Glutamatergic neuron (in vitro differentiated cells): ENCODE measurements around the gene COL2A1. TPM values are rescaled to one million over a fixed set of nuclear protein-coding genes. Genes with fewer than 3 reads are reported as not detected.

Experiments
- DNase-seq: peaks from one replicate; pipeline ENCODE4 v3.0.0; 2022
- H3K27ac Mint-ChIP-seq: one replicate; pipeline ENCODE4 v1.8.0; 2020; ENCODE audit warnings: mild to moderate bottlenecking, mixed read lengths, inconsistent platforms; ENCODE audit not compliant: unreplicated experiment
- H3K27me3 Mint-ChIP-seq: one replicate; pipeline ENCODE4 v1.8.0; 2020; ENCODE audit warnings: mild to moderate bottlenecking, moderate library complexity, mixed read lengths, inconsistent platforms; ENCODE audit not compliant: unreplicated experiment
- H3K36me3 Mint-ChIP-seq: one replicate; pipeline ENCODE4 v1.8.0; 2020; ENCODE audit warnings: mild to moderate bottlenecking, mixed read lengths, inconsistent platforms; ENCODE audit not compliant: unreplicated experiment
- H3K4me1 Mint-ChIP-seq: one replicate; pipeline ENCODE4 v1.8.0; 2020; ENCODE audit warnings: mild to moderate bottlenecking, low read depth, mixed read lengths, inconsistent platforms; ENCODE audit not compliant: unreplicated experiment
- H3K4me3 Mint-ChIP-seq: one replicate; pipeline ENCODE4 v1.8.0; 2020; ENCODE audit warnings: mild to moderate bottlenecking, mixed read lengths, inconsistent platforms; ENCODE audit not compliant: unreplicated experiment
- H3K9me3 Mint-ChIP-seq: one replicate; pipeline ENCODE4 v1.8.0; 2020; ENCODE audit warnings: mild to moderate bottlenecking, moderate library complexity, mixed read lengths, inconsistent platforms; ENCODE audit not compliant: unreplicated experiment
- total RNA-seq: library from RNA; stranded (reverse); fragmentation: NEBNext Ultra II Directional; extraction: Animal tissue kit (Norgen Biotek cat#: 25700); gene quantifications from one replicate; pipeline ENCODE4 v1.2.1, GENCODE V29; 2021; ENCODE audit not compliant: unreplicated experiment
- TF ChIP-seq, protein P1 (sequence below): fragments of 200-600 bp; sonication (generic); IDR thresholded peaks from one replicate; pipeline ENCODE4 v1.5.0; 2021; ENCODE audit not compliant: partially characterized antibody, unreplicated experiment

Gene COL2A1
- total RNA-seq, 1 donor from 2014 or later: 0.34 TPM

DNA sequence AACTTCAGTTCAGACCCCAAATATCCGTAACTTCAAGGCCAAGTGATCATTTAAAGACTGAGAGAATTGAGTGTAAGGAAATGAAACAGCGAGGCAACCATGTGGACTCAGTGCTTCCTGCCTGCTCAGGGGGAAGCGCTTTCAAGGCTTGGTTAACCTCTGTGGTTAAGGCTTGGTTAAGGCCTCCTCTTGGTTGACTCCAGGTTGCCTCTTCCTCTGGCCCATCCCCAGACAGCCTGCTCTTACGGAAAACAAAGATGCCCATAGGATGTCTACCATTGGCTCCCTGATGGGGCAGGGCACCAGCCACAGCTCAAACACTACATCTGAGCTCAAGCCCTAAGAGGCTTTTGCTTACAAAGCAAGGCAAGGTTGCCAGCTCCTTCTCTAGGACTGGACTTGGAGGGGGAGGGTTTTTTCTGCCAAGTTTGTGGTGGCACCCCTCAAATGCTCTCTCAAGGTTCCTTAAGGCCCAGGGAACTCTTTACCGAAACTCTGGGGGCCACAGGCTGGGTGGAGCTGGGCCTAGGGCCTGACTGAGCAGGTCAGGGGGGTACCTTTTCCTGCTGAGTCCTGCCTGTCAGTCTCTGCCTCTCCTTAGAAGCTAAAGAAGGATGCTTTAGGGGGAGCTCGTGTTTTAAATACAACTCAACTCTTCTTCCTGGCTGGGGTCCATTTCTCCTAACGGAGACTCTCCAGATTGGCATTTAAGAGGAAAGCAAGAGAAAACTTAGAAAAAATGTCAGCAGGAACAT lies 13.7 kb downstream of the COL2A1 start:
- Mint-ChIP-seq H3K9me3 (peaks cover 5% of the 10 kb centered on the region), H3K4me1 (peaks cover 27% of the 10 kb centered on the region), H3K4me3 (peak overlapping the region; percentile 55), H3K36me3 (no peaks in the 10 kb centered on the region), H3K27ac (peak overlapping the region; percentile 62), H3K27me3 (peaks cover 12% of the 10 kb centered on the region)
- no peak for DNase-seq
- TF ChIP-seq, protein P1, sequence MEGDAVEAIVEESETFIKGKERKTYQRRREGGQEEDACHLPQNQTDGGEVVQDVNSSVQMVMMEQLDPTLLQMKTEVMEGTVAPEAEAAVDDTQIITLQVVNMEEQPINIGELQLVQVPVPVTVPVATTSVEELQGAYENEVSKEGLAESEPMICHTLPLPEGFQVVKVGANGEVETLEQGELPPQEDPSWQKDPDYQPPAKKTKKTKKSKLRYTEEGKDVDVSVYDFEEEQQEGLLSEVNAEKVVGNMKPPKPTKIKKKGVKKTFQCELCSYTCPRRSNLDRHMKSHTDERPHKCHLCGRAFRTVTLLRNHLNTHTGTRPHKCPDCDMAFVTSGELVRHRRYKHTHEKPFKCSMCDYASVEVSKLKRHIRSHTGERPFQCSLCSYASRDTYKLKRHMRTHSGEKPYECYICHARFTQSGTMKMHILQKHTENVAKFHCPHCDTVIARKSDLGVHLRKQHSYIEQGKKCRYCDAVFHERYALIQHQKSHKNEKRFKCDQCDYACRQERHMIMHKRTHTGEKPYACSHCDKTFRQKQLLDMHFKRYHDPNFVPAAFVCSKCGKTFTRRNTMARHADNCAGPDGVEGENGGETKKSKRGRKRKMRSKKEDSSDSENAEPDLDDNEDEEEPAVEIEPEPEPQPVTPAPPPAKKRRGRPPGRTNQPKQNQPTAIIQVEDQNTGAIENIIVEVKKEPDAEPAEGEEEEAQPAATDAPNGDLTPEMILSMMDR: no peak

DNA sequence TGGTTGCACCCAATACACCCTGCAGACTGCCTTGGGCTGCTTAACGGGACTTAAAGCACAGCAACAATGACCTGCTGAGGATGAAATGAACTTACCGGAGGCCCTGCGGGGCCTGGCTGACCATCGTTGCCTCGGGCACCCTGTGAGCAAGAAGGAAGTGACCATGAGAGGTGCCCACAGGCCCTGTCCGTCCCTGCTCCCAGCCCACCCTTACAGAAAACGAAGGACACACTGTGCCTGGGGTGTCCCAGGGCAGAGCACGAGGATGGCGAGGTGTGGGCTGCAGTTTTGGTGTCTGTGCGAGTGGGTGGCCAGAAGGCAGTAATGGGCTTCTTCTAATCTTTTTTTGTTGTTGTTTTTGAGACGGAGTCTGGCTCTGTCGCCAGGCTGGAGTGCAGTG lies 14.6 kb downstream of the COL2A1 start:
- DNase-seq: no peak
- Mint-ChIP-seq H3K4me1 (peaks cover 27% of the 10 kb centered on the region), H3K9me3 (peaks cover 6% of the 10 kb centered on the region), H3K27ac (no peak overlapping the region), H3K27me3 (peaks cover 12% of the 10 kb centered on the region), H3K36me3 (no peaks in the 10 kb centered on the region), H3K4me3 (no peak overlapping the region)
- TF ChIP-seq, protein P1: no peak

DNA sequence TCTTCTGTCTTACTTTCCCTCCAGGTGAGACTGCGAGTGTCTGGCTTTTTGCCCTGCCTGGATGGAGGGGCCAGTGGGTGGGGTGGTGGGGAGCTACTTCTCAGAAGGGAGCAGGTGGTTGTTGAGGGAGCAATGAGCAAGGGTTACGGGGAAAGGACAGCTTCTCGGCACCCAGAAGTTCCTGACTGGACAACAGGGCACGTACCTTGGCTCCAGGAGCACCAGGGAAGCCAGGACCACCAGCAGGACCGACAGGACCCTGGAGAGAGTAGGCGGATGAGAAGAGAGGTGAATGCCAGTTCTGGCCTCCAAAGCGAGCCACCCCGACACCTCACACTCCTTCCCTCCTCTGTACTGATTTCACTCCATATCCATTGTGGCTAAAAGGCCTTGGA lies 15.3 kb downstream of the COL2A1 start:
- Mint-ChIP-seq H3K4me1 (peaks cover 27% of the 10 kb centered on the region), H3K27me3 (peaks cover 14% of the 10 kb centered on the region), H3K9me3 (peaks cover 7% of the 10 kb centered on the region), H3K27ac (peak overlapping the region; percentile 29), H3K36me3 (no peaks in the 10 kb centered on the region), H3K4me3 (peak overlapping the region; percentile 69)
- TF ChIP-seq, protein P1: no peak
- DNase-seq: no peak

DNA sequence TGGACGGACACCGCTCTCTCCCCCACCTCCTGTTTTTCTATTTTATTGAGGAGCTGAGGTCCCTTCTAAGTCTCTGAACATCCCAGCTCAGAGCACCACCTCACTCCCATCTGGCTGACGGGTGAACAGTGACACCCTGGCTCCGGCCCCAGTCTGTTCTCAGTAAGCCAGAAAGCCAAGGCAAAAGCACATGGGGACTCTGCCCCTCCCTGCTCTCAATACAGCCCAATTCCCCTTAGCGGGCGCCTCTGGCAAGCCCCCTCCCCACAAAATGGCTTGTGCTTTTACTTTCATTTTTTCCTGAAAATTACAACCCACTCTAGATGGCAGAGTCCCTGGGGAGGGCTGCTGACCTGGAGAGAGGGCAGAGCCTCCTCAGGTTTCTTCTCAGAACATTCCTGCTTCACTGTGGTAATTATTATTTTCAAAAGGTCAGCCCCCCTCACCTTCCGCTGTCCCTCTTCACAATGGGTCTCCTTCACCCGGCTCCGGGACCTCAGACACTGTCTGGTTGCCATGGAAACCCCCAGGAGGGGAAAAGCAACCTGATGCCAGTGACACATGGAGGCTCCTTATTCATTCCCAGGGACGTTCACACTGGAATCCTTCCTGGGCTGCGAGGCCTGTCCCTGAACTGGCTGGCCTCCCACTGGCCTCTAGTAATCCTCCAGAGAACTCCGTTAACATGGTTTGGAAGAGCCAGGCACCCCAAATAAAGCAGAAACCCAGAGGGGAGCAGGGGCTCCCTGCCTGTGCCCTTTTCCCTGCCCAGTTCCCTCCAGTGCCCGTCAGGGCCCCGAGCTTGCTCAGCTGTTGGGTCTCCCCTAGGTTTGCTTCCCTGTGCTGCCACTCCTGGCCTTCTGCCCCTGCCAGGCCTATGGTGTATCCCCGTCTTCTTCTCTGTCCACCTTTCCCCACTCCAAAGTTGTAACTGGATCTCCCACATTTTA lies 15.9 kb downstream of the COL2A1 start:
- peaks cover 7% of the 10 kb centered on the region for H3K9me3 Mint-ChIP-seq
- peak overlapping the region; percentile 69 for H3K4me3 Mint-ChIP-seq
- H3K36me3 Mint-ChIP-seq: no peaks in the 10 kb centered on the region
- peaks cover 27% of the 10 kb centered on the region for H3K4me1 Mint-ChIP-seq
- peak; percentile 44 for DNase-seq
- TF ChIP-seq, protein P1: no peak
- peaks cover 14% of the 10 kb centered on the region for H3K27me3 Mint-ChIP-seq
- peak overlapping the region; percentile 29 for H3K27ac Mint-ChIP-seq
